HepG2 (cell line): ENCODE results near the gene FNDC3B. TPM values are rescaled to one million over a fixed set of nuclear protein-coding genes. Genes with fewer than 3 reads are reported as not detected.

Source experiments
- DNMT3B ChIP-seq: conservative IDR thresholded peaks from 2 replicates; pipeline ENCODE4 v1.6.1; 2016; ENCODE audit warnings: missing biosample characterization, control low read depth
- FOSL1 ChIP-seq: sonication (generic); formaldehyde crosslinking; IDR thresholded peaks from 2 replicates; pipeline ENCODE4 v1.9.0; 2021; ENCODE audit warnings: missing genetic modification reagents, borderline replicate concordance
- FOXA3 ChIP-seq: IDR thresholded peaks from 2 replicates; pipeline ENCODE4 v1.6.1; 2016; ENCODE audit warnings: missing genetic modification reagents, missing compliant biosample characterization
- HMG20B ChIP-seq: conservative IDR thresholded peaks from 2 replicates; pipeline ENCODE4 v1.6.1; 2016; ENCODE audit warnings: missing genetic modification reagents, missing compliant biosample characterization
- HNRNPH1 ChIP-seq: fragments of 200-400 bp; formaldehyde crosslinking; optimal IDR thresholded peaks from 2 replicates; pipeline ENCODE3; 2017; ENCODE audit warnings: mild to moderate bottlenecking, low read depth, low read length
- SOX13 ChIP-seq, 3 experiments: fragments of 450-650 bp in 1 of 3; sonication (generic) in 1 of 3; formaldehyde crosslinking in 1 of 3; IDR thresholded peaks in 2 of 3; conservative IDR thresholded peaks in 1 of 3; 2 replicates each; pipeline versions ENCODE4 v1.5.0 to v1.6.1; 2016 to 2020; ENCODE audit warnings: antibody characterized with exemption in 1 of 3, mild to moderate bottlenecking in 1 of 3, missing compliant biosample characterization in 1 of 3, missing genetic modification reagents in 1 of 3, moderate library complexity in 1 of 3
- ZNF546 ChIP-seq: sonication (generic); formaldehyde crosslinking; conservative IDR thresholded peaks from 2 replicates; pipeline ENCODE4 v1.8.1; 2023; ENCODE audit warnings: mild to moderate bottlenecking, missing genetic modification reagents
- ZNF713 ChIP-seq: sonication (generic); formaldehyde crosslinking; IDR thresholded peaks from 2 replicates; pipeline ENCODE4 v1.4.0; 2020; ENCODE audit warnings: mild to moderate bottlenecking, missing genetic modification reagents
- ZNF879 ChIP-seq: sonication (generic); formaldehyde crosslinking; IDR thresholded peaks from 2 replicates; pipeline ENCODE4 v1.8.1; 2023; ENCODE audit warnings: missing genetic modification reagents
- polyA plus RNA-seq, 8 experiments: library from polyadenylated mRNA; depleted of rRNA in 3 of 8; stranded (reverse) in 7 of 8; unstranded in 1 of 8; fragments of >200 nt; fragmentation: Illumina TruSeq in 4 of 8; extraction: Trizol in 4 of 8; gene quantifications; 2 replicates each; pipeline versions ENCODE4 v1.2.1 to v1.2.3, GENCODE V29; 2011 to 2016; ENCODE audit warnings: low read depth in 4 of 8, missing spikeins in 1 of 8, mixed read lengths in 1 of 8; ENCODE audit not compliant: insufficient read depth in 1 of 8
- total RNA-seq, 5 experiments: library from RNA; depleted of rRNA; stranded (reverse); fragments of >200 nt; fragmentation: Illumina TruSeq; extraction: Trizol; gene quantifications; 2 replicates each; pipeline ENCODE4 v1.2.3, GENCODE V29; 2016; ENCODE audit warnings: low read depth in 1 of 5
- TF ChIP-seq, protein P1 (sequence below): sonication (generic); formaldehyde crosslinking; IDR thresholded peaks from 2 replicates; pipeline ENCODE4 v1.5.1; 2020; ENCODE audit warnings: missing genetic modification reagents, mild to moderate bottlenecking, borderline replicate concordance
- TF ChIP-seq, protein P2 (sequence below): sonication (generic); IDR thresholded peaks from 2 replicates; pipeline ENCODE4 v1.6.1; 2016; ENCODE audit warnings: low read depth, borderline replicate concordance
- TF ChIP-seq, protein P3 (sequence below): IDR thresholded peaks from 2 replicates; pipeline ENCODE4 v1.6.1; 2016; ENCODE audit warnings: control low read depth
- TF ChIP-seq, protein P4 (sequence below): IDR thresholded peaks from 2 replicates; pipeline ENCODE4 v1.6.1; 2016; ENCODE audit warnings: low read depth, missing genetic modification reagents, missing compliant biosample characterization
- TF ChIP-seq, protein P5 (sequence below): sonication (generic); formaldehyde crosslinking; conservative IDR thresholded peaks from 2 replicates; pipeline ENCODE4 v1.8.0; 2022; ENCODE audit warnings: missing genetic modification reagents

FNDC3B gene
- total and polyA plus RNA-seq, 2 of the 13 experiments (the other 11 are each of a cell fraction or from before 2014, with no cell fraction given) = 74.8 to 103 TPM

DNA sequence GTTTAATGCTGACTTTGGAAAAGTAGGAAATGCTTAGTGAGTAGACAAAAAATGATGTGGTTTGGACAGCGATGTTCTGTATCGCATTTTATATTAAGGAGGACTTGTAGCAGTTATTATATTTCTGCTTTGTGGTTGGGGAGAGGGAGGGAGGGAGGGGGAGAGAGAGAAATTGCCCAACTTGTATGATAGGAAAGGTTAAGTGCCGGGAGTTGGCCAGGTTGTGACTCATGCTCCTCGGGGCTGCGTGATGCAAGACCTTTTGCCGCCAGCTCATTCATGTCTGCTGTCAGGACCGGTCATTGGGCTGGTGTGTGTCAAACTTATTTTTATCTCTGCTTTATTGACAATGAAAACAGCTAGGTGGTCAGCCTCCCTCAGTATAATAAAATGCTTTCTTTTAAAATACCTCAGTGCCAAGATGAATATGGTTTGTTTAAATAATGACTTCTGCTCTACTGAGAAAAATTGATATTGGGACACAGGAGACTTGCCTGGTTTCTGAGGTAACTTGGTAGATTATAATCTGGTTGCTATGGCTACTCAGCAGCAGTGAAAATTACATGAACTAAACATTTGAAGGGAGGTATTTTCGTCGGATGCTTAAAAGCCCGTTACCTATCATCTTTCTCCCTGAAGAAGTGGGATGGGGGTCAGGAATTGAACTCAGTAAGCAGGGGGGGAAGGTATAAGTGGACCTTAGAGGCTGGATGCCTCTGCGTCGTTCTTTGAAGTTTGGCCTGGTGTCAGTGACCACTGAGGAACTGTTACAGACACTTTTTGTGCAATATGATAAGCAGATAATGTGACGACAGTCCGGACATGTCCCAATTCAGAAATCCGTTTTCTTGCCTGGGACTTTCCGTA is 90.7 kb downstream of the FNDC3B start (continued):
- TF ChIP-seq, protein P1, sequence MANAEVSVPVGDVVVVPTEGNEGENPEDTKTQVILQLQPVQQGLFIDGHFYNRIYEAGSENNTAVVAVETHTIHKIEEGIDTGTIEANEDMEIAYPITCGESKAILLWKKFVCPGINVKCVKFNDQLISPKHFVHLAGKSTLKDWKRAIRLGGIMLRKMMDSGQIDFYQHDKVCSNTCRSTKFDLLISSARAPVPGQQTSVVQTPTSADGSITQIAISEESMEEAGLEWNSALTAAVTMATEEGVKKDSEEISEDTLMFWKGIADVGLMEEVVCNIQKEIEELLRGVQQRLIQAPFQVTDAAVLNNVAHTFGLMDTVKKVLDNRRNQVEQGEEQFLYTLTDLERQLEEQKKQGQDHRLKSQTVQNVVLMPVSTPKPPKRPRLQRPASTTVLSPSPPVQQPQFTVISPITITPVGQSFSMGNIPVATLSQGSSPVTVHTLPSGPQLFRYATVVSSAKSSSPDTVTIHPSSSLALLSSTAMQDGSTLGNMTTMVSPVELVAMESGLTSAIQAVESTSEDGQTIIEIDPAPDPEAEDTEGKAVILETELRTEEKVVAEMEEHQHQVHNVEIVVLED = no peak
- TF ChIP-seq FOSL1 (CRISPR knock-in tag) (peak; percentile 91; the same call in 1 of the 2 replicates), HMG20B (CRISPR knock-in tag) (no peak), ZNF713 (0 out of 2 replicates have a peak, but pooled peaks have one; percentile 43), DNMT3B (CRISPR knock-in tag) (no peak), HNRNPH1 (no peak), ZNF546 (CRISPR knock-in tag) (no peak), ZNF879 (CRISPR knock-in tag) (no peak), FOXA3 (CRISPR knock-in tag) (peak; percentile 78), SOX13 (IDR thresholded peaks at IDR 0.05) (peak; percentile 70; the same call in 1 of the 2 replicates), SOX13 (CRISPR knock-in tag; conservative IDR thresholded peaks at IDR 0.05 in 1 of 2, IDR thresholded peaks at IDR 0.05 in 1 of 2) (peak in 1 of 2 experiments; percentile 70; a peak in 2 of 4 replicates)
- TF ChIP-seq, protein P2, sequence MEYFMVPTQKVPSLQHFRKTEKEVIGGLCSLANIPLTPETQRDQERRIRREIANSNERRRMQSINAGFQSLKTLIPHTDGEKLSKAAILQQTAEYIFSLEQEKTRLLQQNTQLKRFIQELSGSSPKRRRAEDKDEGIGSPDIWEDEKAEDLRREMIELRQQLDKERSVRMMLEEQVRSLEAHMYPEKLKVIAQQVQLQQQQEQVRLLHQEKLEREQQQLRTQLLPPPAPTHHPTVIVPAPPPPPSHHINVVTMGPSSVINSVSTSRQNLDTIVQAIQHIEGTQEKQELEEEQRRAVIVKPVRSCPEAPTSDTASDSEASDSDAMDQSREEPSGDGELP = peak; percentile 20; the same call in 1 of the 2 replicates
- TF ChIP-seq, protein P3, sequence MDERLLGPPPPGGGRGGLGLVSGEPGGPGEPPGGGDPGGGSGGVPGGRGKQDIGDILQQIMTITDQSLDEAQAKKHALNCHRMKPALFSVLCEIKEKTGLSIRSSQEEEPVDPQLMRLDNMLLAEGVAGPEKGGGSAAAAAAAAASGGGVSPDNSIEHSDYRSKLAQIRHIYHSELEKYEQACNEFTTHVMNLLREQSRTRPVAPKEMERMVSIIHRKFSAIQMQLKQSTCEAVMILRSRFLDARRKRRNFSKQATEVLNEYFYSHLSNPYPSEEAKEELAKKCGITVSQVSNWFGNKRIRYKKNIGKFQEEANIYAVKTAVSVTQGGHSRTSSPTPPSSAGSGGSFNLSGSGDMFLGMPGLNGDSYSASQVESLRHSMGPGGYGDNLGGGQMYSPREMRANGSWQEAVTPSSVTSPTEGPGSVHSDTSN (CRISPR knock-in tag) = no peak
- TF ChIP-seq, protein P4, sequence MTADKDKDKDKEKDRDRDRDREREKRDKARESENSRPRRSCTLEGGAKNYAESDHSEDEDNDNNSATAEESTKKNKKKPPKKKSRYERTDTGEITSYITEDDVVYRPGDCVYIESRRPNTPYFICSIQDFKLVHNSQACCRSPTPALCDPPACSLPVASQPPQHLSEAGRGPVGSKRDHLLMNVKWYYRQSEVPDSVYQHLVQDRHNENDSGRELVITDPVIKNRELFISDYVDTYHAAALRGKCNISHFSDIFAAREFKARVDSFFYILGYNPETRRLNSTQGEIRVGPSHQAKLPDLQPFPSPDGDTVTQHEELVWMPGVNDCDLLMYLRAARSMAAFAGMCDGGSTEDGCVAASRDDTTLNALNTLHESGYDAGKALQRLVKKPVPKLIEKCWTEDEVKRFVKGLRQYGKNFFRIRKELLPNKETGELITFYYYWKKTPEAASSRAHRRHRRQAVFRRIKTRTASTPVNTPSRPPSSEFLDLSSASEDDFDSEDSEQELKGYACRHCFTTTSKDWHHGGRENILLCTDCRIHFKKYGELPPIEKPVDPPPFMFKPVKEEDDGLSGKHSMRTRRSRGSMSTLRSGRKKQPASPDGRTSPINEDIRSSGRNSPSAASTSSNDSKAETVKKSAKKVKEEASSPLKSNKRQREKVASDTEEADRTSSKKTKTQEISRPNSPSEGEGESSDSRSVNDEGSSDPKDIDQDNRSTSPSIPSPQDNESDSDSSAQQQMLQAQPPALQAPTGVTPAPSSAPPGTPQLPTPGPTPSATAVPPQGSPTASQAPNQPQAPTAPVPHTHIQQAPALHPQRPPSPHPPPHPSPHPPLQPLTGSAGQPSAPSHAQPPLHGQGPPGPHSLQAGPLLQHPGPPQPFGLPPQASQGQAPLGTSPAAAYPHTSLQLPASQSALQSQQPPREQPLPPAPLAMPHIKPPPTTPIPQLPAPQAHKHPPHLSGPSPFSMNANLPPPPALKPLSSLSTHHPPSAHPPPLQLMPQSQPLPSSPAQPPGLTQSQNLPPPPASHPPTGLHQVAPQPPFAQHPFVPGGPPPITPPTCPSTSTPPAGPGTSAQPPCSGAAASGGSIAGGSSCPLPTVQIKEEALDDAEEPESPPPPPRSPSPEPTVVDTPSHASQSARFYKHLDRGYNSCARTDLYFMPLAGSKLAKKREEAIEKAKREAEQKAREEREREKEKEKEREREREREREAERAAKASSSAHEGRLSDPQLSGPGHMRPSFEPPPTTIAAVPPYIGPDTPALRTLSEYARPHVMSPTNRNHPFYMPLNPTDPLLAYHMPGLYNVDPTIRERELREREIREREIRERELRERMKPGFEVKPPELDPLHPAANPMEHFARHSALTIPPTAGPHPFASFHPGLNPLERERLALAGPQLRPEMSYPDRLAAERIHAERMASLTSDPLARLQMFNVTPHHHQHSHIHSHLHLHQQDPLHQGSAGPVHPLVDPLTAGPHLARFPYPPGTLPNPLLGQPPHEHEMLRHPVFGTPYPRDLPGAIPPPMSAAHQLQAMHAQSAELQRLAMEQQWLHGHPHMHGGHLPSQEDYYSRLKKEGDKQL (CRISPR knock-in tag) = peak; percentile 68
- TF ChIP-seq, protein P5, sequence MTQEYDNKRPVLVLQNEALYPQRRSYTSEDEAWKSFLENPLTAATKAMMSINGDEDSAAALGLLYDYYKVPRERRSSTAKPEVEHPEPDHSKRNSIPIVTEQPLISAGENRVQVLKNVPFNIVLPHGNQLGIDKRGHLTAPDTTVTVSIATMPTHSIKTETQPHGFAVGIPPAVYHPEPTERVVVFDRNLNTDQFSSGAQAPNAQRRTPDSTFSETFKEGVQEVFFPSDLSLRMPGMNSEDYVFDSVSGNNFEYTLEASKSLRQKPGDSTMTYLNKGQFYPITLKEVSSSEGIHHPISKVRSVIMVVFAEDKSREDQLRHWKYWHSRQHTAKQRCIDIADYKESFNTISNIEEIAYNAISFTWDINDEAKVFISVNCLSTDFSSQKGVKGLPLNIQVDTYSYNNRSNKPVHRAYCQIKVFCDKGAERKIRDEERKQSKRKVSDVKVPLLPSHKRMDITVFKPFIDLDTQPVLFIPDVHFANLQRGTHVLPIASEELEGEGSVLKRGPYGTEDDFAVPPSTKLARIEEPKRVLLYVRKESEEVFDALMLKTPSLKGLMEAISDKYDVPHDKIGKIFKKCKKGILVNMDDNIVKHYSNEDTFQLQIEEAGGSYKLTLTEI (CRISPR knock-in tag) = no peak
